Panc1 (cell line): Measurements from ENCODE around the gene CLPTM1. TPM values are rescaled to one million over a fixed set of nuclear protein-coding genes. Genes with fewer than 3 reads are reported as not detected.

Experiments used
- ATAC-seq: fragments of 200-7000 bp; cut with Tn5 transposase; 2 replicates; pipeline ENCODE4 v1.9.1; 2020; ENCODE audit warnings: mild to moderate bottlenecking, moderate library complexity
- BruUV-seq: library from RNA; stranded (reverse); fragments of 400-500 nt; replicated peaks from 2 replicates; lab custom pipeline; 2021; lab: Mats Ljungman, UMichigan
- CTCF ChIA-PET: fragments of 300-600 bp; sonication (Branson Sonifier 250); formaldehyde crosslinking; loops from one replicate; lab custom pipeline; 2022; ENCODE audit warnings: antibody characterized with exemption; lab: Charles Lee
- POLR2A ChIA-PET: fragments of 300-600 bp; sonication (Branson Sonifier 250); formaldehyde crosslinking; loops from one replicate; lab custom pipeline; 2022; ENCODE audit warnings: antibody characterized with exemption; lab: Charles Lee
- DNase-seq: peaks from one replicate; pipeline ENCODE4 v3.0.0-alpha.2; 2010; ENCODE audit warnings: low read depth, low spot score
- H3K27ac ChIP-seq: 2 replicates; pipeline ENCODE4 v1.5.1; 2011; ENCODE audit warnings: mild to moderate bottlenecking, low read length, inconsistent platforms
- H3K27me3 ChIP-seq: fragments of 200-500 bp; sonication (Bioruptor generic); 2 replicates; pipeline ENCODE4 v1.6.0; 2014; ENCODE audit warnings: low read length, inconsistent platforms; ENCODE audit not compliant: control insufficient read depth, insufficient read depth
- H3K36me3 ChIP-seq: fragments of 200-500 bp; sonication (Bioruptor generic); 2 replicates; pipeline ENCODE4 v1.5.1; 2014; ENCODE audit warnings: inconsistent platforms, mild to moderate bottlenecking, low read length, moderate library complexity; ENCODE audit not compliant: control insufficient read depth, insufficient read depth
- H3K4me1 ChIP-seq: 2 replicates; pipeline ENCODE4 v1.5.1; 2011; ENCODE audit warnings: inconsistent platforms, mild to moderate bottlenecking, low read length, moderate library complexity; ENCODE audit not compliant: control insufficient read depth, insufficient read depth
- H3K4me3 ChIP-seq, 2 experiments: 2 replicates each; pipeline ENCODE4 v1.5.1; 2011 to 2012; ENCODE audit warnings: low read depth in 2 of 2, low read length in 2 of 2, mild to moderate bottlenecking in 2 of 2, inconsistent platforms in 1 of 2, moderate library complexity in 1 of 2
- H3K9me3 ChIP-seq: fragments of 200-500 bp; sonication (Bioruptor generic); 2 replicates; pipeline ENCODE4 v1.5.1; 2014; ENCODE audit warnings: low read depth, mild to moderate bottlenecking, inconsistent platforms, low read length, moderate library complexity; ENCODE audit not compliant: control insufficient read depth, insufficient read depth
- POLR2AphosphoS5 ChIP-seq: IDR thresholded peaks from 2 replicates; pipeline ENCODE4 v1.6.1; 2012; ENCODE audit warnings: mild to moderate bottlenecking, low read depth, low read length, moderate library complexity
- SIN3A ChIP-seq: IDR thresholded peaks from 2 replicates; pipeline ENCODE4 v1.6.1; 2012; ENCODE audit warnings: low read depth, mild to moderate bottlenecking, low read length, moderate library complexity, borderline replicate concordance; ENCODE audit not compliant: insufficient read depth
- TCF7L2 ChIP-seq: IDR thresholded peaks from 2 replicates; pipeline ENCODE4 v1.6.1; 2011; ENCODE audit warnings: mild to moderate bottlenecking, low read depth, low read length, inconsistent platforms
- in situ Hi-C: cut with HindIII; loops from 2 replicates; pipeline ENCODE4 v1.10.0; 2016; ENCODE audit warnings: low sequenced_read_pairs, low pct_unique_long_range_greater_than_20kb
- intact Hi-C: fragments of 100-400 bp; cut with micrococcal nuclease; formaldehyde crosslinking; loops from one replicate; pipeline ENCODE4 v1.10.0; 2022; ENCODE audit not compliant: unreplicated experiment
- total RNA-seq: library from RNA; stranded (reverse); gene quantifications from one replicate; pipeline ENCODE4 v1.2.1, GENCODE V29; 2021; ENCODE audit not compliant: unreplicated experiment
- TF ChIP-seq, protein P1 (sequence below): fragments of 450-650 bp; IDR thresholded peaks from 2 replicates; pipeline ENCODE4 v1.5.1; 2017; ENCODE audit warnings: mild to moderate bottlenecking
- TF ChIP-seq, protein P2 (sequence below), 2 experiments: IDR thresholded peaks; 2 replicates each; pipeline ENCODE4 v1.6.1; 2011 to 2012; ENCODE audit warnings: low read depth in 2 of 2, control low read depth in 1 of 2, low read length in 1 of 2, mild to moderate bottlenecking in 1 of 2, moderate library complexity in 1 of 2; ENCODE audit not compliant: insufficient read depth in 1 of 2

CLPTM1 gene
- total RNA-seq, 1 experiment from 2014 or later, result 98.4 TPM

DNA sequence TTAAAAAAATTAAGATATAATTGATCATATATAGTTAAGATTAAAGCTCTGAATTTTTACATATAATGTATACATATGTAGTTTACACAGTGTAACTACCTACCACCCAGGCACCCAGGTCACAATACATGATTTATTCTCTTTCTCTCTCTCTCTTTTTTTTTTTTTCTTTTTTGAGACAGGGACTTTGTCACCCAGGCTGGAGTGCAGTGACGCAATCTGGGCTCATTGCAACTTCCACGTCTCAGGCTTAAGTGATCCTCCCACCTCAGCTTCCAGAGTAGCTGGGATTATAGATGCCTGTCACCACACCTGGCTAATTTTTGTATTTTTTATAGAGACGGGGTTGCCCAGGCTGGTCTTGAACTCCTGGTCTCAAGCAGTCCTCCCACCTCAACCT lies 64.9 kb downstream of the CLPTM1 start:
- Histone ChIP-seq H3K27ac (no peak overlapping the region), H3K4me3 (no peak overlapping the region), H3K36me3 (no peaks in the 10 kb centered on the region), H3K4me1 (no peaks in the 10 kb centered on the region), H3K9me3 (no peaks in the 10 kb centered on the region), H3K27me3 (no peaks in the 10 kb centered on the region)
- no TSS peak for BruUV-seq
- TF ChIP-seq, protein P1, sequence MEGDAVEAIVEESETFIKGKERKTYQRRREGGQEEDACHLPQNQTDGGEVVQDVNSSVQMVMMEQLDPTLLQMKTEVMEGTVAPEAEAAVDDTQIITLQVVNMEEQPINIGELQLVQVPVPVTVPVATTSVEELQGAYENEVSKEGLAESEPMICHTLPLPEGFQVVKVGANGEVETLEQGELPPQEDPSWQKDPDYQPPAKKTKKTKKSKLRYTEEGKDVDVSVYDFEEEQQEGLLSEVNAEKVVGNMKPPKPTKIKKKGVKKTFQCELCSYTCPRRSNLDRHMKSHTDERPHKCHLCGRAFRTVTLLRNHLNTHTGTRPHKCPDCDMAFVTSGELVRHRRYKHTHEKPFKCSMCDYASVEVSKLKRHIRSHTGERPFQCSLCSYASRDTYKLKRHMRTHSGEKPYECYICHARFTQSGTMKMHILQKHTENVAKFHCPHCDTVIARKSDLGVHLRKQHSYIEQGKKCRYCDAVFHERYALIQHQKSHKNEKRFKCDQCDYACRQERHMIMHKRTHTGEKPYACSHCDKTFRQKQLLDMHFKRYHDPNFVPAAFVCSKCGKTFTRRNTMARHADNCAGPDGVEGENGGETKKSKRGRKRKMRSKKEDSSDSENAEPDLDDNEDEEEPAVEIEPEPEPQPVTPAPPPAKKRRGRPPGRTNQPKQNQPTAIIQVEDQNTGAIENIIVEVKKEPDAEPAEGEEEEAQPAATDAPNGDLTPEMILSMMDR, result no peak
- TF ChIP-seq SIN3A, result no peak
- TF ChIP-seq TCF7L2, result no peak
- no peak for TF ChIP-seq POLR2AphosphoS5
- TF ChIP-seq, protein P2, sequence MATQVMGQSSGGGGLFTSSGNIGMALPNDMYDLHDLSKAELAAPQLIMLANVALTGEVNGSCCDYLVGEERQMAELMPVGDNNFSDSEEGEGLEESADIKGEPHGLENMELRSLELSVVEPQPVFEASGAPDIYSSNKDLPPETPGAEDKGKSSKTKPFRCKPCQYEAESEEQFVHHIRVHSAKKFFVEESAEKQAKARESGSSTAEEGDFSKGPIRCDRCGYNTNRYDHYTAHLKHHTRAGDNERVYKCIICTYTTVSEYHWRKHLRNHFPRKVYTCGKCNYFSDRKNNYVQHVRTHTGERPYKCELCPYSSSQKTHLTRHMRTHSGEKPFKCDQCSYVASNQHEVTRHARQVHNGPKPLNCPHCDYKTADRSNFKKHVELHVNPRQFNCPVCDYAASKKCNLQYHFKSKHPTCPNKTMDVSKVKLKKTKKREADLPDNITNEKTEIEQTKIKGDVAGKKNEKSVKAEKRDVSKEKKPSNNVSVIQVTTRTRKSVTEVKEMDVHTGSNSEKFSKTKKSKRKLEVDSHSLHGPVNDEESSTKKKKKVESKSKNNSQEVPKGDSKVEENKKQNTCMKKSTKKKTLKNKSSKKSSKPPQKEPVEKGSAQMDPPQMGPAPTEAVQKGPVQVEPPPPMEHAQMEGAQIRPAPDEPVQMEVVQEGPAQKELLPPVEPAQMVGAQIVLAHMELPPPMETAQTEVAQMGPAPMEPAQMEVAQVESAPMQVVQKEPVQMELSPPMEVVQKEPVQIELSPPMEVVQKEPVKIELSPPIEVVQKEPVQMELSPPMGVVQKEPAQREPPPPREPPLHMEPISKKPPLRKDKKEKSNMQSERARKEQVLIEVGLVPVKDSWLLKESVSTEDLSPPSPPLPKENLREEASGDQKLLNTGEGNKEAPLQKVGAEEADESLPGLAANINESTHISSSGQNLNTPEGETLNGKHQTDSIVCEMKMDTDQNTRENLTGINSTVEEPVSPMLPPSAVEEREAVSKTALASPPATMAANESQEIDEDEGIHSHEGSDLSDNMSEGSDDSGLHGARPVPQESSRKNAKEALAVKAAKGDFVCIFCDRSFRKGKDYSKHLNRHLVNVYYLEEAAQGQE (IDR thresholded peaks at IDR 0.05; ENCODE audit: insufficient read depth in 1 of 2, low read depth in 2 of 2, low read length in 1 of 2), result no peak
- ChIA-PET POLR2A (no interaction called here), CTCF (interaction anchor here (0.7 kb wide), 1 partner anchor 29 kb away, joined by 3 read pairs; no protein-coding TSS in a partner anchor)
- in situ Hi-C loops (no loop called here), intact Hi-C loops (no loop called here)
- ATAC-seq (no peak), DNase-seq (no peak)

DNA sequence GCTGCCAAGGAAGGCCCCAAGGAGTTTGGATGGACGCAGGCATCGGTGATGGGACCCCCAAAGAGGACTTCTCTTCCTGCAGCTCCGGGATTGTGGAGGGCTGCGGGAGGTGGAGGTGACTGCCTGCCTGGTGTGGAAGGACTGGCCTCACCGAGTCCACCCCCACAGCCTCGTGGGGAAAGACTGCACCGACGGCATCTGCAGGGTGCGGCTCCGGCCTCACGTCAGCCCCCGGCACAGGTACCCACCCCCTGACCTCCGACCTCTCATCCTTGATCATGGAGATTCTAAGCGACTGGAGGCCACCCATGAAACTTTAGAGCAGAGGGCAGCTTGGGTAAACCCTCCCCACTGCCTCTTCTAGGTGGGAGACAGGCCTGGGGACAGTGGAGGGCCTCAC lies 66.8 kb downstream of the CLPTM1 start:
- intact Hi-C loops, result no loop called here
- H3K27ac ChIP-seq, result no peak overlapping the region
- no TSS peak for BruUV-seq
- ATAC-seq, result no peak
- H3K4me3 ChIP-seq, result no peak overlapping the region
- no peaks in the 10 kb centered on the region for H3K36me3 ChIP-seq
- CTCF ChIA-PET, result no interaction called here
- POLR2A ChIA-PET, result no interaction called here
- in situ Hi-C loops, result no loop called here
- TF ChIP-seq, protein P1, result no peak
- TF ChIP-seq POLR2AphosphoS5 (no peak), TCF7L2 (no peak), SIN3A (no peak)
- TF ChIP-seq, protein P2 (IDR thresholded peaks at IDR 0.05; ENCODE audit: insufficient read depth in 1 of 2, low read depth in 2 of 2, low read length in 1 of 2), result no peak
- no peaks in the 10 kb centered on the region for H3K4me1 ChIP-seq
- DNase-seq, result no peak
- H3K27me3 ChIP-seq, result no peaks in the 10 kb centered on the region
- H3K9me3 ChIP-seq, result no peaks in the 10 kb centered on the region
